ENCODE data around the gene P2RY2.
"Not testable (repeated sequence)": the region's sequence is repeated elsewhere in the genome, so short reads cannot be mapped to it uniquely, and the experiment has no call there.

Gene P2RY2

DNA sequence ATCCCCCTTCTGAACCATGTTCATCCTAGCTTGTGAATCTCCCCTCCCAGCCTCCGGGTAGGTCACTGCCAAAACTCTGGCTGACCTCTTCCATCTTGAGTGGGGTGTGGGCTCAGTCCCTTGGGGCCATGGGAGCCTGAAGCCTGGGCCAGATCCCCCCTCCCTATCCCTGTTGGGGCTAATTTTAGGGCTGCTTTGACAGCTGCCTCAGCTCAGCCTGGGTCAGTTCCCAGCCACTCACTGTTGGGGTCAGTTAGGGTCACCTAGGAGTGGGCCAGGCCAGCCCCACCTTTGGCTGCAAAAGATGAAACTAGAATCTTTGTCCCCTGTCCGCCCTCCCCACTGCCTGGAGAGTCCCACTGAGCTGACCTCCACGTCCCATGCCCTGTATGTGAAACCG lies 29.8 kb upstream of the P2RY2 start:
- DNase-seq (ENCODE audit: low read depth), result no peak

- no peak for DNase-seq (ENCODE audit: low read depth)
Measured at GRCh38 chr11:73189315-73189714, 28.8 kb upstream of the P2RY2 start.

- no peak for DNase-seq (ENCODE audit: low read depth)
Measured at GRCh38 chr11:73189723-73190556, 28.1 kb upstream of the P2RY2 start.

DNA sequence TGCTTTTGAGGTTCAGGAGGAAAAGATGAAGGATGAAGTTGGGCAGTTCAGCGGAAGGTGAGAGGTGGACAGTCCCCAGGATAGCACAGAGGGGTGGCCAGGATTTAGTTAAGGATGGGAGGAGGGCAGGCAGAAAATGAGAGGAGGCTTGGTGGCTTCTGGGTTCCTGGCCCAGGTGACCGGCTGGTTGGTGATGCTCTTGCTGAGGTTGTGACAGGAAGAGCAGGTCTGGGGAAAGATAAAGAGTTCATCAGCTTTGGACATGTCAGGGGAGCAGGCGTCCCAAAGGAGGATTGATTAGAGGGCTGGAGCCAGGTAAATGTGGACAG lies 27.6 kb upstream of the P2RY2 start:
- DNase-seq (ENCODE audit: low read depth), result no peak

DNA sequence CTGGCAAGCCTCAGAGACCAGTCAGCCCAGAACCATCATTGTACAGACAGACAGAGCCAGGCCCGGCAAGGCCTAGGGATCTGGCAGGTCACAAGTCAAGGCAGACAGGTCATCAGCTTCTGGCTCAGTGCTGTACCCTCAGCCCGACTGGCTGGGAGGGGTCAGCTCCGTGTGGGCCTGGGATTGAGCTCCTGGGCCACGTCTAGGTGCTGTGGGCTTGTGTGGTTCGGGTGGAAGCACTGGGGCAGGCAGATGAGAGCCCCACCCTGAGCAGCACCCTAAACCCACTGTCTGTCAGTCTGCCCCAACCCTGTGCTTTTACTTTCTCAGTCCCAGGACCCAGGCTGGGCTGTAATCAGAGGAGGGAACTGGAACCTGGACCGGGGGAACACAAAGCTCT lies 26.9 kb upstream of the P2RY2 start:
- no peak for DNase-seq (ENCODE audit: low read depth)

- DNase-seq (ENCODE audit: low read depth), result no peak
Measured at GRCh38 chr11:73192272-73192671, 25.8 kb upstream of the P2RY2 start.

GRCh38 chr11:73193251-73194033 lies 24.6 kb upstream of the P2RY2 start:
- no peak for DNase-seq (ENCODE audit: low read depth)

DNA sequence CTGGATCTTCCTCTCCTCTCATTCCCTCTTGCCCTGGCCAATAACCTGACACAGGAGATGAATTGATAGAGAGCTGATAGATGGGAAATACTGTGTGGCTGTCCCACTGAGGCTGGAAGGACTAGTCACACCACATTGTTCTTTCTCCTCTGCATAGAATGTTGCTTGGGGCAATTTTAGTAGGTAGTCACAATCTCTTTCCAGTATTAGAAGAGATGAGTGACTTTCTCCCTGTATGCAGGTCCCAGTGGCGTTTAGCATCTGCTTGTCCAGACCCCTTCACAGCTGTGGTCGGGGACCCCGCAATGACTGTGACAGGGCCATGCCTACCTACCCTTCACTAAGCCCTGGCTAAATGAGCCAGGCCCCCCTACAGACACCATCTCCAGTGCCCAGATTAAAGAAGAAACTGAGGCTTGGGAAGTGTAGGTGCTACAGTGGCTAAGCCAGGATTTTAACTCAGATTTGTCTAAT lies 24.0 kb upstream of the P2RY2 start:
- DNase-seq (ENCODE audit: low read depth), result no peak

GRCh38 chr11:73194593-73194992 lies 23.5 kb upstream of the P2RY2 start:
- DNase-seq (ENCODE audit: low read depth), result no peak

DNA sequence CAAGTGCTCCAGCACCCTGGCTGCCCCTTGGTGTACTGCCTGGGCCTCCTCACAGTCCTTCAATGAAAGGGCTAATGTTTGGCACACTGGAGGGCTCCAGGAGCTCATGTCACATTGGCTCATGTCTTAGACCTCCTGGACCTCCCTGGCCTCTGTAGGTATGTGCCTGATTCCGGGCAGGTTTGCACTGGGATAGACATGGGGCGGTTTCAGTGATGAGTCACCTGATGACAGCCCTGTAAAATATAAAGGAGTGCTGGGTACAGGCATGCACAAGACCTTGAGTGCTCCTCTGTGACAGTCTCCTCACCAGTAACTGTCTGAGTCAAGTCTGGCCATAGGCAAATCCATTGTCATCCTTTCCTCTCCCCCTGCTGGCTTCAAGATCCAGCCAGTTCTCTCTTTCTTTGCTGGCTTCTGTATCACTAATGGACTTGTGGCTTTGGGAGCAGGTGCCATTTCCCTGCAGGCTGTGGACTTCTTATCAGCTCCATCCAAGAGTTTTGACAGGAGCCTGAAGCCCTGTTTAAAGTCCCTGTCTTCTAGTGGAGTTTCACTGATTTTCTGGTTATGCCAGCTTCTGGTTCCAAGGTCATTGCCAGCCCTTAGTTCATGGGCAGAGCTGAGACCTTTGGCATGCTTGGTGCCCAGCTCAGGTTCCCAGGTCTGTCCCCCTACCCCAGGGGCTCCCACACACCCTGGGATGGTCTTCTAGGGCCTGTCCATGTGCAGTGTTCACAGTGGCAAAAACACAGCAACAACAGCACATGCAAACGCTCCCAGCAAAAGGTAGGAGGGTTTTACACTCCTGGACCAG lies 22.7 kb upstream of the P2RY2 start:
- DNase-seq (ENCODE audit: low read depth), result no peak

DNA sequence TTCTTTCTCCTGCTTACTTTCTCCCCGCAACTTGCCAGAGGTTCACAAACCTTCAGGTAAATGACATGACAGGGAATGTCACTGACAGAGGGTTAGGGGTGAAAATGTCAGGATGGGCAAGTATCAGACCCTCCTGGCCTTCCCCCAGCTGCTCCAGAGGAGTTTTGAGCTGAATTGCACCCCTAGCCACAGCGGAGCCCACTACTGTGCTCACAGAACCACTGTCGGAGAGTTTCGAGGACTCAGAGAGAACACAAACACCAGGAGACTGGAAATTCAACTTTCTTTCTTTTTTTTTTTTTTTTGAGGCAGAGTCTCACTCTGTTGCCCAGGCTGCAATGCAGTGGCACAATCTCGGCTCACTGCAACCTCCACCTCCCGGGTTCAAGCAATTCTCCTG lies 21.5 kb upstream of the P2RY2 start:
- no peak for DNase-seq (ENCODE audit: low read depth)

GRCh38 chr11:73197348-73197747 lies 20.7 kb upstream of the P2RY2 start:
- no peak for DNase-seq (ENCODE audit: low read depth)

DNA sequence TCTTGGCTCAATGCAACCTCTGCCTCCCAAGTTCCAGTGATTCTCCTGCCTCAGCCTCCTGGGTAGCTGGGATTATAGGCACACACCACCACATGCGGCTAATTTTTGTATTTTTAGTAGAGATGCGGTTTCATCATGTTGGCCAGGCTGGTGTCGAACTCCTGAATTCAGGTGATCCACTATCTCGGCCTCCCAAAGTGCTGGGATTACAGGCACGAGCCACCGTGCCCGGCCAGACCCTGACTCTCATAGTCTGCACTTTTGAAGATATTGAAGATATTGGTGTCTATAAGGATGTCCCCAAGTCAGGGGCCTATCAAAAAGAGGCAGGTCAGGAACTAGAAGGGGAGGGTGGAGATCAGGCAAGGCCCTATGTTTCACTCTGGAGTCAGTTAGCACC lies 20.3 kb upstream of the P2RY2 start:
- DNase-seq (ENCODE audit: low read depth), result not testable (repeated sequence)

- DNase-seq (ENCODE audit: low read depth), result no peak
Measured at GRCh38 chr11:73198677-73199076, 19.4 kb upstream of the P2RY2 start.

DNA sequence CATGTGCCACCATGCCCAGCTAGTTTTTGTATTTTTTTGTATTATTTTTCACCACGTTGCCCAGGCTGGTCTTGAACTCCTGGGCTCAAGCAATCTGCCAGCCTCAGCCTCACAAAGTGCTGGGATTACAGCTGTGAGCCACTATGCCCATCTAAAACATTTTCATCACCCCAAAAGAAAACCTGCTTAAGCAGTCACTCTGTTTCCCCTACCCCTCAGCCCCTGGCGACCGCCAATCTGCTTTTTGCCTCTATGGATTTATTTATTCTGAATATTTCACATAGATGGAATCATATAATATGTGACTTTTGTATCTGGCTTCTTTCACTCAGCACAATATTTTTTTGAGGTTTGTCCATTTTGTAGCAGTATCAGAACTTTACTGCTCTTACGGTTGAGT lies 18.6 kb upstream of the P2RY2 start:
- no peak for DNase-seq (ENCODE audit: low read depth)

GRCh38 chr11:73200256-73200655 lies 17.8 kb upstream of the P2RY2 start:
- no peak for DNase-seq (ENCODE audit: low read depth)

DNA sequence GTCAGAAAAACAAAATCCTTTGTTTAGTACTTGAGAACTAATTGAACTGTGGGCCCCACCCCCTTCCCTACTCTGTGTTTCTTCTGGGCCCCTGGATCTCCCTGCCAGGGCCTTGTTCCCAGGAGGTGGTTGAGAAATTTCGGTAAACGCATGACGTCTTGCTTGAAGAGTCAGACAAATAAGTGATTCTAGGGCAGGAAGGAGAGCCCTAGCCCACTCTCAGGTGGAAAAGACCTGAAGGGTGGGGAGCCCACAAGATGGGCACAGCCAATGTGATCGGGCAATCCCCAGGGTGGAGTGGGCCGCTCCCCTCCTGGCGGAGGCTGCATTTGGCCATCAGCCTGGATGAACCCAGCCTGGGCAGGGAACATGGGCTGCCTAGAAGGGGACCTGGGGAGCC lies 16.8 kb upstream of the P2RY2 start:
- no peak for DNase-seq (ENCODE audit: low read depth)

- no peak for DNase-seq (ENCODE audit: low read depth)
Measured at GRCh38 chr11:73201888-73202780, 15.9 kb upstream of the P2RY2 start.

- no peak for DNase-seq (ENCODE audit: low read depth)
Measured at GRCh38 chr11:73203322-73203721, 14.8 kb upstream of the P2RY2 start.

GRCh38 chr11:73203790-73204189 lies 14.3 kb upstream of the P2RY2 start:
- no peak for DNase-seq (ENCODE audit: low read depth)

DNA sequence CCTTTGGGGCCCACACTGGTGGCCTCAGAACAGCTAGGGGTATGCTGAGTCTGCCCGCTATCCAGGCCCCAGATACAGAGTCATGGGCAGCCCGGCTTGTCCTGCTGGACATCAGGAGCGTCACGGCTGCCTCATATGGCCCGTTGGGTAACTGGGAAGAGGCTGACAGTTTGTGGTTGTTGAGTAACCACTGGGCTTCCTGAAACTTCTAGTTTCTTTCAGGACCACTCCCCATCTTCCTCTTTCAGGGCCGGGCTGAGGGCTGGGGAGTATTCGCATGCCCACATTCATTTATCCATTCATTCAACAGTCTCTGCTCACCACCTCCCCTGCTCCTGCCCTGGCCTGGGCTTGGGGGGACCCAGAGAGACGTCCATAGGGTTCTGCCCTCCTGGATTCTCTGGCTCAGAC lies 13.4 kb upstream of the P2RY2 start:
- DNase-seq (ENCODE audit: low read depth), result no peak
